ENCODE results near the gene NSG2. TPM values are rescaled to one million over a fixed set of nuclear protein-coding genes. Genes with fewer than 3 reads are reported as not detected.

NSG2 gene
- total and polyA plus RNA-seq, 8 donors: 0.75 to 4.8 (median 1.5) TPM; not detected in 3

DNA sequence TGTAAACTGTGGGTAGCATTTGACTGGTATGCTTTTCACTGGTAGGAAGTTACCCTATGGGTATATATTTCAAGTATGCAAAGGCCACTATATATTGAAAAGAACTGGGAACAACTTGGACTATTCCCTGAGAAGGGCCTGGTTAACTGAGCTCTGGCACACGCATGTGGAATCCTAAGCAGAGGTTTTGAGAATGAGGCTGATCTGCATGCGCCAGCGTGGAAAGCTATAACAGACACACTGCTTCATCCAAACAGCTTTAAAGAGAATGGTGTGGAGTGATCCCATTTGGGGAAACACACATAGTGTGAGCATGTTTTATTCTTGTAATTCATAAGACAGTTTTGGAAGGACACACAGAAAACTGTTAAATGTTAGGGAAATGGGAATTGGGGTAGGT, 8.4 kb downstream of the NSG2 start:
- TF ChIP-seq POLR2AphosphoS5 (IDR thresholded peaks at IDR 0.05) (no peak), CTCF (IDR thresholded peaks at IDR 0.05) (no peak), POLR2A (IDR thresholded peaks at IDR 0.05) (no peak), EP300 (IDR thresholded peaks at IDR 0.05) (no peak)
- H3K27me3 ChIP-seq: peaks cover 0 to 12% (median 0%) of the 10 kb centered on the region in 3 donors
- H3K36me3 ChIP-seq: no peaks in the 10 kb centered on the region
- H3K4me3 ChIP-seq: no peak overlapping the region
- H3K4me1 ChIP-seq: no peaks in the 10 kb centered on the region
- H3K27ac ChIP-seq: no peak overlapping the region
- H3K9me3 ChIP-seq: no peaks in the 10 kb centered on the region
- 88 to 93% (median 89%) methylated on average over 3 of the region's 3 CpGs for WGBS, 5 donors
- DNase-seq: no peak
- intact Hi-C loops (cut with DNase I; ENCODE audit: low total_unique reads): loop anchor here (10.0 kb wide), 1 partner anchor 261 kb away; no protein-coding TSS in a partner anchor

DNA sequence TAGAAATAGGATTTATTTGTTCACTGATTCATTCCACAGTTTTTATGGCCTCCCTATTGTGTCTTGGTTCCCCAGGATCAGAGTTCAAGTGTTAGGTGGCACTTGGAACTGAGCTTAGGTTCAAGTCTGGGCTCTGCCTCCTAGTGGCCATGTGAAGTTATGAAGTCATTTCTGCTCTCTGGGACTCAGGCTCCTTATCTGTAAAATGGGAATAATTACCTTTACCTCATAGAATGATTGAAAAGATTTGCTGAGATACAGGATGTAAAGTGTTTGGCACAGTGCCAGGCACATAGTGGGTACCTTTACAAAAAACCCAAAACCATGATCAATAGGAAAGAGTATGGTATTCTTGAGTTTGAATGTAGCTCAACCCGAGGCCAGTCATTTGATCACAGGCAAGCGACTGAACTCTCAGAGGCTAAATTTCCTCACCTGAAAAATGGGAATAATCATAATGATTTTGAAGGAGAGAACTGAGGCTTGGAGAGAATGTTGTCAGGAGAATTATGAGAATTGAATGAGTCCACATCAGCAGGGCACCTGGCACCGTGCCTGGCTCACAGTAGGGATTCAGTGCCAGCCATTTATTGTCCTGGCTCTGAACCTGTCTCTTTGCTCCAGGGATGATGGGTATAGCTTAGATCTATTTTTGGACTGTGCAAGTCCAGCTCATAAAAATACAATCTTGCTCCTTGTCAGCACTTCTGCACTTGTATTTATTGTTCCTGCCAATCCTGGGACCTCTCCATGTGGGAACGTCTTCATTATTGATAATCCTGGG, 10.8 kb downstream of the NSG2 start:
- TF ChIP-seq CTCF (IDR thresholded peaks at IDR 0.05) (no peak), EP300 (IDR thresholded peaks at IDR 0.05) (no peak), POLR2A (IDR thresholded peaks at IDR 0.05) (no peak), POLR2AphosphoS5 (IDR thresholded peaks at IDR 0.05) (no peak)
- DNase-seq: no peak
- no peak overlapping the region for H3K4me3 ChIP-seq
- peaks cover 0 to 7% (median 0%) of the 10 kb centered on the region in 4 donors for H3K9me3 ChIP-seq
- no peak overlapping the region for H3K27ac ChIP-seq
- H3K27me3 ChIP-seq: peaks cover 0 to under 1% (median 0%) of the 10 kb centered on the region in 3 donors
- H3K36me3 ChIP-seq: no peaks in the 10 kb centered on the region
- WGBS, 5 donors: 72 to 83% (median 78%) methylated on average over 4 of the region's 4 CpGs
- H3K4me1 ChIP-seq: no peaks in the 10 kb centered on the region
- intact Hi-C loops (cut with DNase I; ENCODE audit: low total_unique reads): loop anchor here (10.0 kb wide), 1 partner anchor 259 kb away; no protein-coding TSS in a partner anchor

DNA sequence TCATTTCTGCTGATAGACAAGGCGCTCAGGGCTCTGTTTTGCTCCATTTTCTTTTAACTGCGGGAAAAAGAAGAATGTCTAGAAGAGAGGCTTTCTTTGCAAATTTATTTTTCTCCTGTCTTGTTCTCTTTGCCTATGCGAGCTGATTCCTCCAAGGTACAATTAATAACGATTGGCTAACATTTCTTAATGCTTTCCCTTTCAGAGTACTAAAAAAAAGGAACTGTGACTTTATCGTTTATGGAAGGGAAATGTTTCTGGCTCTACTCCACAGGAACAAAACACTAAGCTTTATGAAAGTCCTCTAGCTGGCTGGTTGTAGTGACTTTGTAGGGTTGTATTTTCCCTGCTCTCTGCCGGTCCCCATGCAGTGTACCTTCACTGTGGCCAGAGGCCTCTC, 11.7 kb downstream of the NSG2 start:
- no peaks in the 10 kb centered on the region for H3K4me1 ChIP-seq
- H3K27me3 ChIP-seq: peaks cover 0 to 3% (median 0%) of the 10 kb centered on the region in 3 donors
- no peak overlapping the region for H3K27ac ChIP-seq
- DNase-seq: no peak
- 61 to 69% (median 67%) methylated on average over 6 of the region's 6 CpGs for WGBS, 5 donors
- H3K4me3 ChIP-seq: no peak overlapping the region
- no peaks in the 10 kb centered on the region for H3K36me3 ChIP-seq
- H3K9me3 ChIP-seq: peaks cover 0 to 7% (median 0%) of the 10 kb centered on the region in 4 donors
- intact Hi-C loops (cut with DNase I; ENCODE audit: low total_unique reads): loop anchor here (10.0 kb wide), 1 partner anchor 258 kb away; no protein-coding TSS in a partner anchor
- TF ChIP-seq CTCF (IDR thresholded peaks at IDR 0.05) (no peak), POLR2A (IDR thresholded peaks at IDR 0.05) (no peak), EP300 (IDR thresholded peaks at IDR 0.05) (no peak), POLR2AphosphoS5 (IDR thresholded peaks at IDR 0.05) (no peak)

GRCh38 chr5:174058433-174059122, 13.1 kb downstream of the NSG2 start:
- whole genome bisulfite sequencing, 5 donors: 52 to 66% (median 59%) methylated on average over 2 of the region's 2 CpGs
- no peak for DNase-seq
- Histone ChIP-seq H3K9me3 (peaks cover 0 to 7% (median 0%) of the 10 kb centered on the region in 4 donors), H3K27me3 (peaks cover 0 to 13% (median 0%) of the 10 kb centered on the region in 3 donors), H3K36me3 (no peaks in the 10 kb centered on the region), H3K4me1 (no peaks in the 10 kb centered on the region), H3K27ac (no peak overlapping the region), H3K4me3 (no peak overlapping the region)
- intact Hi-C loops (cut with DNase I; ENCODE audit: low total_unique reads): loop anchor here (10.0 kb wide), 1 partner anchor 256 kb away; no protein-coding TSS in a partner anchor
- TF ChIP-seq POLR2A (IDR thresholded peaks at IDR 0.05) (no peak), CTCF (IDR thresholded peaks at IDR 0.05) (no peak), POLR2AphosphoS5 (IDR thresholded peaks at IDR 0.05) (no peak), EP300 (IDR thresholded peaks at IDR 0.05) (no peak)

Data from stomach (tissue), 9 donors.